H1 (cell line): ENCODE results near the gene BRIP1. TPM values are rescaled to one million over a fixed set of nuclear protein-coding genes. Genes with fewer than 3 reads are reported as not detected.

Experiments
- BCL11A ChIP-seq, 2 experiments: IDR thresholded peaks; one replicate each; pipeline ENCODE4 v1.6.1; 2011; ENCODE audit warnings: low read depth in 2 of 2, low read length in 2 of 2, mild to moderate bottlenecking in 2 of 2
- BRCA1 ChIP-seq: IDR thresholded peaks from 2 replicates; pipeline ENCODE4 v1.6.1; 2012; ENCODE audit warnings: low read depth, low read length, improper control_type of control experiment
- JUN ChIP-seq: IDR thresholded peaks from 2 replicates; pipeline ENCODE4 v1.6.1; 2011; ENCODE audit warnings: low read depth, mild to moderate bottlenecking, improper control_type of control experiment, low read length
- TAF7 ChIP-seq: optimal IDR thresholded peaks from 2 replicates; pipeline ENCODE3; 2011; ENCODE audit warnings: low read depth, mild to moderate bottlenecking, inconsistent platforms, low read length, moderate library complexity, borderline replicate concordance
- USF2 ChIP-seq: IDR thresholded peaks from 2 replicates; pipeline ENCODE4 v1.6.1; 2011; ENCODE audit warnings: low read length, improper control_type of control experiment
- polyA plus RNA-seq, 7 experiments: library from polyadenylated mRNA; depleted of rRNA in 3 of 7; stranded (reverse) in 5 of 7; unstranded in 2 of 7; fragments of >200 nt in 5 of 7; fragments of 200-250 nt in 2 of 7; gene quantifications; 1 replicate in 5 of 7; 2 replicates in 1 of 7; 4 replicates in 1 of 7; pipeline versions ENCODE4 v1.2.1 to v1.2.3, GENCODE V29; 2011 to 2013; ENCODE audit warnings: missing spikeins in 2 of 7, mixed read lengths in 2 of 7
- total RNA-seq: library from RNA; stranded (reverse); fragmentation: NEBNext Ultra II Directional; extraction: Animal tissue kit (Norgen Biotek cat#: 25700); gene quantifications from 2 replicates; pipeline ENCODE4 v1.2.1, GENCODE V29; 2021
- TF ChIP-seq, protein P1 (sequence below): IDR thresholded peaks from 2 replicates; pipeline ENCODE4 v1.6.1; 2012; ENCODE audit warnings: inconsistent platforms

The BRIP1 gene
- total and polyA plus RNA-seq, 2 of the 8 experiments (the other 6 are each of a cell fraction or from before 2014, with no cell fraction given): 5.8 to 19.2 TPM

DNA sequence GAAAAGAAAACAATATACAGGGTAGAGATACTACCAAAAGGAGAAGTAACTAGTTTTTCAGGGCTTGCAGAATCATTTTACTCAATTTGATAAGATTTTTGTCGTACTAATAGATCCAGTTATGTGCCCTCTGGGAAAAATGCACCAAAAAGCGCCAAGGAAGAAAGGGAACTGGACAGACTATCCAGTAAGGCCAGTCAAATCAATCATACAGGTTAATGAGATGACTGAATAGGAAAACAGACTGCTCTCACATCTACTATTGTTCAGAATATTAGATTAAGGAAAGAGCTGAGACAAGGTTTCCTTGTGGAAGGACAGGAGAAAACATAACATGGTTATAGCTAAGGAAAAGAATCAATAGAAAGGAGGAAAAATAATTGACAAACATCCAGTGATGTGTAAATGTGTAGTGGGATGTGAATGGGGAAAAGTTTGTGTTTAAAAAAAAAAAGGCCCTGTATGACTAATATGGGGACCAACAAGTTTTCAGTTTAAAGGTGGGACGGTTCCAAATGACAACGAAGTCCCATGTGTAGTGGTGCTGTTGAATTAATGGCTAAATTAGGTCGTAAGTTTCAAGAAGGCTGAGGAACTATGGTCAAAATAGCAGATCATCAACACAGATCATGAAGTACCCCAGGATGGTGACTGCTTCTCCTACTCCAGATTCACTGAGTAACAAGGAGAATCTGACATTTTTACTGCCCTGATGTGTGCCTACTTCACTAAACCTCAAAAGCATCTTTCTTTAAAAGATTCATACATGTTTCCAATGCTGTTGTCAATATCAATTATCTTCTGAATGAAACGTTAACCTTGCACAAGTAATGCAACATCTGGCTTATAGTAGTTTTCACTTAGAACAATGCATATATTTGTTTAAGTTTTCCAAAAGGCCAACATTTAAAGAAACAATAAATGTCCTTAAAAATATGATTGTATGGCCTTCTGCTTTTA lies 40.7 kb downstream of the BRIP1 start (continued):
- TF ChIP-seq USF2 (no peak), BCL11A (IDR thresholded peaks at IDR 0.05; ENCODE audit: low read depth in 2 of 2, low read length in 2 of 2) (no peak), TAF7 (no peak), JUN (no peak), BRCA1 (no peak)
- TF ChIP-seq, protein P1, sequence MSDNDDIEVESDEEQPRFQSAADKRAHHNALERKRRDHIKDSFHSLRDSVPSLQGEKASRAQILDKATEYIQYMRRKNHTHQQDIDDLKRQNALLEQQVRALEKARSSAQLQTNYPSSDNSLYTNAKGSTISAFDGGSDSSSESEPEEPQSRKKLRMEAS: no peak
- TF ChIP-seq, all 59 proteins: peak for 0
